ENCODE measurements around the gene RFX4. TPM values are rescaled to one million over a fixed set of nuclear protein-coding genes. Genes with fewer than 3 reads are reported as not detected.

RFX4 gene
- total RNA-seq, 1 experiment from 2014 or later: not detected

DNA sequence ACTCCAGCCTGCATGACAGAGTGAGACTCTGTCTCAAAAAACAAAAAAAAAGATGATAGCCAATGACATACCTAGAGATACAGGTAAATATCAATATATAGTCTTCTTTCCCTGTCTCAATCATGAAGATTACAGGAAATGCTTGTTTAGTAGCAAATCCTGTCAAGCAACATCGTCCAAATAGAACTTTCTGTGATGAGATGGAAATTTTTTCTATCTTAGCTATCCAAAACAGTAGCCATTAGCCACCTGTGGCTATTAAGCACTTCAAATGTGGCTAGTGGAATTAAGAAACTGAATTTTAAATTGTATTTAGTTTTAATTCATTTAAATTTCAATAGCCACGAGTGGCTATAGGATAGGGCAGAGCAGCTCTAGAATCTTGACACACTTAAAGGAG lies 158.4 kb downstream of the RFX4 start (continued):
- TF ChIP-seq, protein P1, sequence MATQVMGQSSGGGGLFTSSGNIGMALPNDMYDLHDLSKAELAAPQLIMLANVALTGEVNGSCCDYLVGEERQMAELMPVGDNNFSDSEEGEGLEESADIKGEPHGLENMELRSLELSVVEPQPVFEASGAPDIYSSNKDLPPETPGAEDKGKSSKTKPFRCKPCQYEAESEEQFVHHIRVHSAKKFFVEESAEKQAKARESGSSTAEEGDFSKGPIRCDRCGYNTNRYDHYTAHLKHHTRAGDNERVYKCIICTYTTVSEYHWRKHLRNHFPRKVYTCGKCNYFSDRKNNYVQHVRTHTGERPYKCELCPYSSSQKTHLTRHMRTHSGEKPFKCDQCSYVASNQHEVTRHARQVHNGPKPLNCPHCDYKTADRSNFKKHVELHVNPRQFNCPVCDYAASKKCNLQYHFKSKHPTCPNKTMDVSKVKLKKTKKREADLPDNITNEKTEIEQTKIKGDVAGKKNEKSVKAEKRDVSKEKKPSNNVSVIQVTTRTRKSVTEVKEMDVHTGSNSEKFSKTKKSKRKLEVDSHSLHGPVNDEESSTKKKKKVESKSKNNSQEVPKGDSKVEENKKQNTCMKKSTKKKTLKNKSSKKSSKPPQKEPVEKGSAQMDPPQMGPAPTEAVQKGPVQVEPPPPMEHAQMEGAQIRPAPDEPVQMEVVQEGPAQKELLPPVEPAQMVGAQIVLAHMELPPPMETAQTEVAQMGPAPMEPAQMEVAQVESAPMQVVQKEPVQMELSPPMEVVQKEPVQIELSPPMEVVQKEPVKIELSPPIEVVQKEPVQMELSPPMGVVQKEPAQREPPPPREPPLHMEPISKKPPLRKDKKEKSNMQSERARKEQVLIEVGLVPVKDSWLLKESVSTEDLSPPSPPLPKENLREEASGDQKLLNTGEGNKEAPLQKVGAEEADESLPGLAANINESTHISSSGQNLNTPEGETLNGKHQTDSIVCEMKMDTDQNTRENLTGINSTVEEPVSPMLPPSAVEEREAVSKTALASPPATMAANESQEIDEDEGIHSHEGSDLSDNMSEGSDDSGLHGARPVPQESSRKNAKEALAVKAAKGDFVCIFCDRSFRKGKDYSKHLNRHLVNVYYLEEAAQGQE (IDR thresholded peaks at IDR 0.05; ENCODE audit: low read depth): no peak
- TF ChIP-seq, protein P2, sequence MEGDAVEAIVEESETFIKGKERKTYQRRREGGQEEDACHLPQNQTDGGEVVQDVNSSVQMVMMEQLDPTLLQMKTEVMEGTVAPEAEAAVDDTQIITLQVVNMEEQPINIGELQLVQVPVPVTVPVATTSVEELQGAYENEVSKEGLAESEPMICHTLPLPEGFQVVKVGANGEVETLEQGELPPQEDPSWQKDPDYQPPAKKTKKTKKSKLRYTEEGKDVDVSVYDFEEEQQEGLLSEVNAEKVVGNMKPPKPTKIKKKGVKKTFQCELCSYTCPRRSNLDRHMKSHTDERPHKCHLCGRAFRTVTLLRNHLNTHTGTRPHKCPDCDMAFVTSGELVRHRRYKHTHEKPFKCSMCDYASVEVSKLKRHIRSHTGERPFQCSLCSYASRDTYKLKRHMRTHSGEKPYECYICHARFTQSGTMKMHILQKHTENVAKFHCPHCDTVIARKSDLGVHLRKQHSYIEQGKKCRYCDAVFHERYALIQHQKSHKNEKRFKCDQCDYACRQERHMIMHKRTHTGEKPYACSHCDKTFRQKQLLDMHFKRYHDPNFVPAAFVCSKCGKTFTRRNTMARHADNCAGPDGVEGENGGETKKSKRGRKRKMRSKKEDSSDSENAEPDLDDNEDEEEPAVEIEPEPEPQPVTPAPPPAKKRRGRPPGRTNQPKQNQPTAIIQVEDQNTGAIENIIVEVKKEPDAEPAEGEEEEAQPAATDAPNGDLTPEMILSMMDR (IDR thresholded peaks at IDR 0.05 in 2 of 3, conservative IDR thresholded peaks at IDR 0.05 in 1 of 3; ENCODE audit: borderline replicate concordance in 1 of 3, insufficient read depth in 1 of 3, low read depth in 2 of 3, low read length in 2 of 3): no peak
- no peak for TF ChIP-seq POLR2A (IDR thresholded peaks at IDR 0.05; ENCODE audit: borderline replicate concordance, extremely low read depth, insufficient read depth, insufficient read length)
- TF ChIP-seq YY1 (IDR thresholded peaks at IDR 0.05; ENCODE audit: extremely low read depth, insufficient replicate concordance, low read depth, low read length): no peak
- TF ChIP-seq SRF (IDR thresholded peaks at IDR 0.05; ENCODE audit: low read depth): no peak
- TF ChIP-seq EZH2phosphoT487 (IDR thresholded peaks at IDR 0.05; ENCODE audit: borderline replicate concordance): no peak

DNA sequence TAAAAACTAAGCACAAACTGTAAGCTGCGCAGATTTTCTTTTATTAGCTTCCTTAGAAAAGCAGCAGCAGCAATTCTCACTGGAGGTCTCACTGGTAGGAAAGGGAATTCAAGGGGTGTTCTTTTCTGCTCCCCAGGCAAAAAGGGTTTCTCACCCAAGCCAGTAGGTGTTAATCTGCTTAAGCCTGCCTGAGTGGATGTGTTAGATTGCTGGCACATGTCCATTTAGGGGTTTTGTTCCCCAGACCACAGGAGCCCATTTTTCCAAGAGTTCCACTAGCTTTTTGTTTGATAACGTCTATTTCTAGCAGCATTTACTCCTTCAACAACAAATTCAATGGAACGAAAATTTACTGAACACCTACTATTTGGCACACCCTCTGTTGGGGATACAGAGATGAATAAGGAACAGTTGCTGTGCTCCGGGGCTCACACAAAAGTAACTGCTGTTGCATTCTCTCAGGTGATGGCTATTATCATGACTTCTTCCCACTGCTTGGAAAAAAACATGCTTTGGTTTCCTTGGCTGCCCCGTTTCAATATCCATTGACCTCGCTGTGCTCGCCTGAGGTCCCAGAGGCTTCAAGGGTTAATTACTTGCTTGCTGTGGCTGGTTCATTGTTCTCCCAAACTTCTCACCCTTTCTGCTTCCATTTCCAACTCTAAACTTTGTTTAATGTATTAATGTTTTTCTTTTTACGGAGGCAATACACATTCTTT lies 160.6 kb downstream of the RFX4 start:
- H3K79me2 ChIP-seq (ENCODE audit: insufficient read depth, low read length): no peaks in the 10 kb centered on the region
- ATAC-seq: no peak
- H3K4me2 ChIP-seq (ENCODE audit: low read length): no peak overlapping the region
- H3K4me1 ChIP-seq (ENCODE audit: control insufficient read depth in 1 of 2, insufficient read depth in 2 of 2, low read length in 2 of 2): peaks cover 3 to 5% of the 10 kb centered on the region in 2 experiments; a peak in 2 of 4 replicates
- H2AFZ ChIP-seq (ENCODE audit: low read depth, low read length, poor library complexity, severe bottlenecking): no peak overlapping the region
- BruUV-seq (replicated peaks): no TSS peak
- H3K9ac ChIP-seq (ENCODE audit: low read length): no peak overlapping the region
- intact Hi-C loops (cut with micrococcal nuclease): no loop called here
- CTCF ChIA-PET: no interaction called here
- no peak overlapping the region for H3K4me3 ChIP-seq (replicated peaks in 1 of 2; ENCODE audit: low read depth in 1 of 2, low read length in 2 of 2)
- H3K36me3 ChIP-seq (ENCODE audit: control insufficient read depth in 1 of 2, insufficient read depth in 2 of 2, low read length in 2 of 2): no peaks in the 10 kb centered on the region
- H3K27me3 ChIP-seq (ENCODE audit: insufficient read depth, low read length): peaks cover 10% of the 10 kb centered on the region
- no peak for DNase-seq (ENCODE audit: low read depth, low spot score)
- H3K9me3 ChIP-seq (ENCODE audit: control insufficient read depth in 1 of 2, insufficient read depth in 1 of 2, low read depth in 1 of 2, low read length in 2 of 2): no peaks in the 10 kb centered on the region
- no peaks in the 10 kb centered on the region for H3K9me2 ChIP-seq (ENCODE audit: insufficient read depth)
- H3K27ac ChIP-seq (ENCODE audit: low read depth, low read length): no peak overlapping the region
- POLR2A ChIA-PET: no interaction called here
- RAD21 ChIA-PET (ENCODE audit: low non-redundant PET in 1 of 2, low total read pairs in 2 of 2, uncharacterized antibody in 2 of 2, unreplicated experiment in 2 of 2): no interaction called here
- no peaks in the 10 kb centered on the region for H4K20me1 ChIP-seq (ENCODE audit: insufficient read depth)
- TF ChIP-seq, protein P1 (IDR thresholded peaks at IDR 0.05; ENCODE audit: low read depth): no peak
- TF ChIP-seq, protein P3, sequence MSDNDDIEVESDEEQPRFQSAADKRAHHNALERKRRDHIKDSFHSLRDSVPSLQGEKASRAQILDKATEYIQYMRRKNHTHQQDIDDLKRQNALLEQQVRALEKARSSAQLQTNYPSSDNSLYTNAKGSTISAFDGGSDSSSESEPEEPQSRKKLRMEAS (IDR thresholded peaks at IDR 0.05): no peak
- no peak for TF ChIP-seq EGR1 (IDR thresholded peaks at IDR 0.05; ENCODE audit: low read depth)
- no peak for TF ChIP-seq TCF7L2 (IDR thresholded peaks at IDR 0.05; ENCODE audit: borderline replicate concordance, extremely low read depth, insufficient read depth, insufficient read length)
- TF ChIP-seq YY1 (IDR thresholded peaks at IDR 0.05; ENCODE audit: extremely low read depth, insufficient replicate concordance, low read depth, low read length): no peak
- TF ChIP-seq JUND (IDR thresholded peaks at IDR 0.05): no peak

Measured in HCT116 (cell line).